GM21717 (cell line): ENCODE results near the gene CLIC1.
"Not testable (repeated sequence)": the region's sequence is repeated elsewhere in the genome, so short reads cannot be mapped to it uniquely, and the experiment has no call there.

ENCODE experiments used
- ATAC-seq: cut with Tn5 transposase; IDR thresholded peaks from one replicate; pipeline ENCODE4 v1.9.1; 2021; ENCODE audit warnings: mild to moderate bottlenecking, moderate library complexity; ENCODE audit not compliant: unreplicated experiment

Gene CLIC1

GRCh38 chr6:31723980-31724691, 12.2 kb downstream of the CLIC1 start:
- ATAC-seq = no peak

GRCh38 chr6:31723245-31723979, 12.9 kb downstream of the CLIC1 start, which contains the start of gene MPIG6B:
TSS of gene MPIG6B (plus strand) at chr6:31723373. CDS start at chr6:31723384, 11 bp downstream.
- ATAC-seq = no peak

GRCh38 chr6:31722173-31722572, 14.2 kb downstream of the CLIC1 start:
- ATAC-seq = no peak

GRCh38 chr6:31721351-31722020, 14.8 kb downstream of the CLIC1 start, which contains the start of gene LY6G6C:
TSS of gene LY6G6C (minus strand) at chr6:31721746. CDS start at chr6:31721679, 67 bp downstream.
- no peak for ATAC-seq

GRCh38 chr6:31720196-31720770, 16.0 kb downstream of the CLIC1 start:
- ATAC-seq = no peak

GRCh38 chr6:31719001-31719400, 17.3 kb downstream of the CLIC1 start:
- no peak for ATAC-seq

- ATAC-seq = no peak
Observed at GRCh38 chr6:31718265-31718664, 18.1 kb downstream of the CLIC1 start.

- ATAC-seq = no peak
Observed at GRCh38 chr6:31717499-31718222, 18.7 kb downstream of the CLIC1 start.

GRCh38 chr6:31715022-31715958, 21.0 kb downstream of the CLIC1 start, which contains the start of gene LY6G6D:
TSS of gene LY6G6D (plus strand) at chr6:31715348. CDS start at chr6:31715356, 8 bp downstream.
- ATAC-seq = no peak

GRCh38 chr6:31713991-31714684, 22.2 kb downstream of the CLIC1 start:
- no peak for ATAC-seq

- ATAC-seq = no peak
Observed at GRCh38 chr6:31713465-31713864, 22.9 kb downstream of the CLIC1 start.

GRCh38 chr6:31712296-31712695, 24.0 kb downstream of the CLIC1 start:
- no peak for ATAC-seq

- ATAC-seq = no peak
Observed at GRCh38 chr6:31711233-31711632, 25.1 kb downstream of the CLIC1 start.

- ATAC-seq = no peak
Observed at GRCh38 chr6:31710523-31711219, 25.7 kb downstream of the CLIC1 start.

- ATAC-seq = not testable (repeated sequence)
Observed at GRCh38 chr6:31709157-31709556, 27.2 kb downstream of the CLIC1 start.

GRCh38 chr6:31708224-31708623, 28.1 kb downstream of the CLIC1 start:
- ATAC-seq = no peak

GRCh38 chr6:31707701-31708100, 28.6 kb downstream of the CLIC1 start:
- ATAC-seq = no peak

- no peak for ATAC-seq
Observed at GRCh38 chr6:31706599-31706998, 29.7 kb downstream of the CLIC1 start, which contains the start of gene LY6G6F. TSS of gene LY6G6F (plus strand) at chr6:31706866. CDS start at chr6:31706907, 41 bp downstream.
